K562 (cell line): ENCODE results near the gene BLOC1S4. TPM values are rescaled to one million over a fixed set of nuclear protein-coding genes. Genes with fewer than 3 reads are reported as not detected.

Experiments used
- ASH1L ChIP-seq: fragments of 450-650 bp; IDR thresholded peaks from 2 replicates; pipeline ENCODE4 v1.6.1; 2018; ENCODE audit warnings: borderline replicate concordance, mild to moderate bottlenecking, low read depth; ENCODE audit not compliant: partially characterized antibody
- BCOR ChIP-seq: fragments of 450-650 bp; IDR thresholded peaks from 2 replicates; pipeline ENCODE4 v1.6.1; 2016
- BRD9 ChIP-seq: fragments of 450-650 bp; IDR thresholded peaks from 2 replicates; pipeline ENCODE4 v1.6.1; 2018; ENCODE audit warnings: low read depth; ENCODE audit not compliant: partially characterized antibody
- CREM ChIP-seq: IDR thresholded peaks from 2 replicates; pipeline ENCODE4 v1.6.1; 2014; ENCODE audit warnings: antibody characterized with exemption, low read depth
- HDAC6 ChIP-seq: IDR thresholded peaks from 2 replicates; pipeline ENCODE4 v1.6.1; 2012; ENCODE audit warnings: low read depth, mild to moderate bottlenecking, control low read depth, inconsistent platforms, low read length, moderate library complexity
- KDM1A ChIP-seq, 2 experiments: fragments of 450-650 bp; IDR thresholded peaks; 2 replicates each; pipeline ENCODE4 v1.6.1; 2016; ENCODE audit warnings: mild to moderate bottlenecking in 2 of 2
- MAFF ChIP-seq: IDR thresholded peaks from 2 replicates; pipeline ENCODE4 v1.6.1; 2012; ENCODE audit warnings: low read length, improper control_type of control experiment
- MIER1 ChIP-seq: fragments of 450-650 bp; IDR thresholded peaks from 2 replicates; pipeline ENCODE4 v1.6.1; 2016; ENCODE audit warnings: antibody characterized with exemption, mild to moderate bottlenecking, low read depth
- NCOA2 ChIP-seq, 2 experiments: fragments of 450-650 bp; IDR thresholded peaks; 2 replicates each; pipeline ENCODE4 v1.6.1; 2018; ENCODE audit warnings: mild to moderate bottlenecking in 2 of 2, moderate library complexity in 1 of 2; ENCODE audit not compliant: partially characterized antibody in 2 of 2
- PHF21A ChIP-seq: fragments of 450-650 bp; IDR thresholded peaks from 2 replicates; pipeline ENCODE4 v1.6.1; 2017; ENCODE audit warnings: low read depth, borderline replicate concordance
- SP2 ChIP-seq: IDR thresholded peaks from 2 replicates; pipeline ENCODE4 v1.6.1; 2011; ENCODE audit warnings: mild to moderate bottlenecking, low read depth, low read length, moderate library complexity; ENCODE audit not compliant: poor library complexity, severe bottlenecking; ENCODE audit errors: extremely low read depth
- U2AF1 ChIP-seq: fragments of 200-400 bp; formaldehyde crosslinking; optimal IDR thresholded peaks from 2 replicates; pipeline ENCODE3; 2017; ENCODE audit warnings: mild to moderate bottlenecking, low read depth, low read length, moderate library complexity
- ZNF133 ChIP-seq: fragments of 250-450 bp; sonication (Bioruptor Pico); IDR thresholded peaks from 2 replicates; pipeline ENCODE4 v1.4.0; 2020; ENCODE audit warnings: mild to moderate bottlenecking
- ZNF780A ChIP-seq: fragments of 250-450 bp; sonication (Bioruptor Pico); IDR thresholded peaks from 2 replicates; pipeline ENCODE4 v1.5.0; 2021; ENCODE audit warnings: mild to moderate bottlenecking
- ZZZ3 ChIP-seq: fragments of 450-650 bp; IDR thresholded peaks from 2 replicates; pipeline ENCODE4 v1.6.1; 2016; ENCODE audit warnings: antibody characterized with exemption, mild to moderate bottlenecking, moderate library complexity
- polyA plus RNA-seq, 8 experiments: library from polyadenylated mRNA; depleted of rRNA in 4 of 8; stranded (reverse) in 5 of 8; unstranded in 3 of 8; fragments of >200 nt; fragmentation: Nextera tagmentation in 2 of 8; fragmentation: Illumina TruSeq in 1 of 8; extraction: Ambion mirVana in 2 of 8; extraction: Trizol in 1 of 8; gene quantifications; 2 replicates each; pipeline versions ENCODE4 v1.2.1 to v1.2.3, GENCODE V29; 2011 to 2014; ENCODE audit warnings: inconsistent platforms in 1 of 8, missing spikeins in 1 of 8
- total RNA-seq, 7 experiments: library from RNA; depleted of rRNA in 6 of 7; stranded (reverse); fragments of >200 nt in 6 of 7; fragmentation: Illumina TruSeq in 2 of 7; extraction: Trizol in 2 of 7; gene quantifications; 2 replicates each; pipeline versions ENCODE4 v1.2.1 to v1.2.3, GENCODE V29; 2011 to 2021; ENCODE audit warnings: low replicate concordance in 1 of 7
- TF ChIP-seq, protein P1 (sequence below): fragments of 250-450 bp; sonication (Bioruptor Pico); IDR thresholded peaks from 2 replicates; pipeline ENCODE4 v1.5.0; 2021; ENCODE audit warnings: mild to moderate bottlenecking, borderline replicate concordance
- TF ChIP-seq, protein P2 (sequence below): sonication (generic); formaldehyde crosslinking; IDR thresholded peaks from 2 replicates; pipeline ENCODE4 v1.8.1; 2023; ENCODE audit warnings: mild to moderate bottlenecking, missing genetic modification reagents, moderate library complexity
- TF ChIP-seq, protein P3 (sequence below): fragments of 450-650 bp; formaldehyde crosslinking; conservative IDR thresholded peaks from 2 replicates; pipeline ENCODE4 v1.4.0; 2022; ENCODE audit warnings: mild to moderate bottlenecking, missing genetic modification characterization
- TF ChIP-seq, protein P4 (sequence below), 2 experiments: fragments of 450-650 bp; IDR thresholded peaks; 2 replicates each; pipeline ENCODE4 v1.6.1; 2016

BLOC1S4 gene
- total and polyA plus RNA-seq, 9 of the 15 experiments (the other 6 are each of a cell fraction or from before 2014, with no cell fraction given), result 3.1 to 31.6 (median 11.2) TPM

DNA sequence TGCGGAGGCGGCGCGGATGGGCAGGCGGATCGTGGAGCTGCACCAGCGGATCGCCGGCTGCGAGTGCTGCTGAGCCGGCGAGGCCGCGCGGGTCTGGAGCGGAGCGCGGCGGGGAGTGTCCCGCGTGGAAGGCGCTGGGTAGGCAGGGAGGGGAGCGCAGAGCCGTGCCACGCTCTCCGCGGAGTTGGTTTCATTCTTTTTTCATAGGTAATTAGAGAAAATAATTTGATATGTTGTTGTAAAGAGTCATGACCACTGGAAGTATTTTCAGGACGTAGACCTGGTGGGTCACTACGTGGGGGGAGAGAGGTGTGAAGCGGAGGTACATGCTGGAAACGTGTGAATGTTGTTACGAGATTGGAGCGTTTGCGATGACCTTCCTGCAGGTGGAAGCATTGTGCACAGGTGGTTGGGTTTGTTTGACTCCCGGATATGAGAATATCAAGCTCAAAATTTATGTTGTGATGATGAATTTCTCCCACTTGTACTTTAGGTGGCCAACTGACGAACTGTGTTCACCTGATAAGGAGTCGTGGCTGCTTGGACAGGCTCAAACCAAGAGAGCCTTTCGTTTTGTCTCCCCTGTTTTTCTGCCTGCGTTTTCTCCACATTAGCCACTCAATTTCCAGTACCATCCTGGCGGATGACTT lies 41.3 kb upstream of the BLOC1S4 start (continued):
- TF ChIP-seq ZZZ3 (0 out of 2 replicates have a peak, but pooled peaks have one; percentile 39), NCOA2 (IDR thresholded peaks at IDR 0.05; ENCODE audit: partially characterized antibody in 2 of 2) (no peak), BCOR (0 out of 2 replicates have a peak, but pooled peaks have one; percentile 43), ZNF780A (CRISPR knock-in tag) (no peak), KDM1A (IDR thresholded peaks at IDR 0.05) (no peak; a peak in 2 of 4 replicates), MAFF (no peak), MIER1 (no peak), ASH1L (no peak), HDAC6 (no peak), CREM (peak; percentile 63; the same call in 1 of the 2 replicates), BRD9 (peak; percentile 71), U2AF1 (no peak), PHF21A (0 out of 2 replicates have a peak, but pooled peaks have one; percentile 26), SP2 (no peak), ZNF133 (CRISPR knock-in tag) (no peak)
- TF ChIP-seq, protein P1, sequence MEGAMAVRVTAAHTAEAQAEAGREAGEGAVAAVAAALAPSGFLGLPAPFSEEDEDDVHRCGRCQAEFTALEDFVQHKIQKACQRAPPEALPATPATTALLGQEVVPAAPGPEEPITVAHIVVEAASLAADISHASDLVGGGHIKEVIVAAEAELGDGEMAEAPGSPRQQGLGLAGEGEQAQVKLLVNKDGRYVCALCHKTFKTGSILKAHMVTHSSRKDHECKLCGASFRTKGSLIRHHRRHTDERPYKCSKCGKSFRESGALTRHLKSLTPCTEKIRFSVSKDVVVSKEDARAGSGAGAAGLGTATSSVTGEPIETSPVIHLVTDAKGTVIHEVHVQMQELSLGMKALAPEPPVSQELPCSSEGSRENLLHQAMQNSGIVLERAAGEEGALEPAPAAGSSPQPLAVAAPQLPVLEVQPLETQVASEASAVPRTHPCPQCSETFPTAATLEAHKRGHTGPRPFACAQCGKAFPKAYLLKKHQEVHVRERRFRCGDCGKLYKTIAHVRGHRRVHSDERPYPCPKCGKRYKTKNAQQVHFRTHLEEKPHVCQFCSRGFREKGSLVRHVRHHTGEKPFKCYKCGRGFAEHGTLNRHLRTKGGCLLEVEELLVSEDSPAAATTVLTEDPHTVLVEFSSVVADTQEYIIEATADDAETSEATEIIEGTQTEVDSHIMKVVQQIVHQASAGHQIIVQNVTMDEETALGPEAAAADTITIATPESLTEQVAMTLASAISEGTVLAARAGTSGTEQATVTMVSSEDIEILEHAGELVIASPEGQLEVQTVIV (CRISPR knock-in tag), result no peak
- TF ChIP-seq, protein P2, sequence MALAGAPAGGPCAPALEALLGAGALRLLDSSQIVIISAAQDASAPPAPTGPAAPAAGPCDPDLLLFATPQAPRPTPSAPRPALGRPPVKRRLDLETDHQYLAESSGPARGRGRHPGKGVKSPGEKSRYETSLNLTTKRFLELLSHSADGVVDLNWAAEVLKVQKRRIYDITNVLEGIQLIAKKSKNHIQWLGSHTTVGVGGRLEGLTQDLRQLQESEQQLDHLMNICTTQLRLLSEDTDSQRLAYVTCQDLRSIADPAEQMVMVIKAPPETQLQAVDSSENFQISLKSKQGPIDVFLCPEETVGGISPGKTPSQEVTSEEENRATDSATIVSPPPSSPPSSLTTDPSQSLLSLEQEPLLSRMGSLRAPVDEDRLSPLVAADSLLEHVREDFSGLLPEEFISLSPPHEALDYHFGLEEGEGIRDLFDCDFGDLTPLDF (CRISPR knock-in tag), result no peak
- TF ChIP-seq, protein P3, sequence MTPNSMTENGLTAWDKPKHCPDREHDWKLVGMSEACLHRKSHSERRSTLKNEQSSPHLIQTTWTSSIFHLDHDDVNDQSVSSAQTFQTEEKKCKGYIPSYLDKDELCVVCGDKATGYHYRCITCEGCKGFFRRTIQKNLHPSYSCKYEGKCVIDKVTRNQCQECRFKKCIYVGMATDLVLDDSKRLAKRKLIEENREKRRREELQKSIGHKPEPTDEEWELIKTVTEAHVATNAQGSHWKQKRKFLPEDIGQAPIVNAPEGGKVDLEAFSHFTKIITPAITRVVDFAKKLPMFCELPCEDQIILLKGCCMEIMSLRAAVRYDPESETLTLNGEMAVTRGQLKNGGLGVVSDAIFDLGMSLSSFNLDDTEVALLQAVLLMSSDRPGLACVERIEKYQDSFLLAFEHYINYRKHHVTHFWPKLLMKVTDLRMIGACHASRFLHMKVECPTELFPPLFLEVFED (CRISPR knock-in tag), result no peak
- TF ChIP-seq, protein P4, sequence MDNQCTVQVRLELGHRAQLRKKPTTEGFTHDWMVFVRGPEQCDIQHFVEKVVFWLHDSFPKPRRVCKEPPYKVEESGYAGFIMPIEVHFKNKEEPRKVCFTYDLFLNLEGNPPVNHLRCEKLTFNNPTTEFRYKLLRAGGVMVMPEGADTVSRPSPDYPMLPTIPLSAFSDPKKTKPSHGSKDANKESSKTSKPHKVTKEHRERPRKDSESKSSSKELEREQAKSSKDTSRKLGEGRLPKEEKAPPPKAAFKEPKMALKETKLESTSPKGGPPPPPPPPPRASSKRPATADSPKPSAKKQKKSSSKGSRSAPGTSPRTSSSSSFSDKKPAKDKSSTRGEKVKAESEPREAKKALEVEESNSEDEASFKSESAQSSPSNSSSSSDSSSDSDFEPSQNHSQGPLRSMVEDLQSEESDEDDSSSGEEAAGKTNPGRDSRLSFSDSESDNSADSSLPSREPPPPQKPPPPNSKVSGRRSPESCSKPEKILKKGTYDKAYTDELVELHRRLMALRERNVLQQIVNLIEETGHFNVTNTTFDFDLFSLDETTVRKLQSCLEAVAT (IDR thresholded peaks at IDR 0.05), result peak; percentile 55 to 83; a peak in 3 of 4 replicates
